Esophagus mucosa (tissue), 1 donor: ENCODE data around the gene OTC. TPM values are rescaled to one million over a fixed set of nuclear protein-coding genes. Genes with fewer than 3 reads are reported as not detected.

Source experiments
- ATAC-seq: fragments of 200-7000 bp; cut with Tn5 transposase; one replicate; pipeline ENCODE4 v1.9.1; 2020
- total RNA-seq: library from RNA; stranded (reverse); gene quantifications from one replicate; pipeline ENCODE4 v1.2.4, GENCODE V29; 2023
- donor health status: DM: yes; HTN: yes; CAD: no.

OTC gene
- total RNA-seq, 1 donor from 2014 or later: not detected

DNA sequence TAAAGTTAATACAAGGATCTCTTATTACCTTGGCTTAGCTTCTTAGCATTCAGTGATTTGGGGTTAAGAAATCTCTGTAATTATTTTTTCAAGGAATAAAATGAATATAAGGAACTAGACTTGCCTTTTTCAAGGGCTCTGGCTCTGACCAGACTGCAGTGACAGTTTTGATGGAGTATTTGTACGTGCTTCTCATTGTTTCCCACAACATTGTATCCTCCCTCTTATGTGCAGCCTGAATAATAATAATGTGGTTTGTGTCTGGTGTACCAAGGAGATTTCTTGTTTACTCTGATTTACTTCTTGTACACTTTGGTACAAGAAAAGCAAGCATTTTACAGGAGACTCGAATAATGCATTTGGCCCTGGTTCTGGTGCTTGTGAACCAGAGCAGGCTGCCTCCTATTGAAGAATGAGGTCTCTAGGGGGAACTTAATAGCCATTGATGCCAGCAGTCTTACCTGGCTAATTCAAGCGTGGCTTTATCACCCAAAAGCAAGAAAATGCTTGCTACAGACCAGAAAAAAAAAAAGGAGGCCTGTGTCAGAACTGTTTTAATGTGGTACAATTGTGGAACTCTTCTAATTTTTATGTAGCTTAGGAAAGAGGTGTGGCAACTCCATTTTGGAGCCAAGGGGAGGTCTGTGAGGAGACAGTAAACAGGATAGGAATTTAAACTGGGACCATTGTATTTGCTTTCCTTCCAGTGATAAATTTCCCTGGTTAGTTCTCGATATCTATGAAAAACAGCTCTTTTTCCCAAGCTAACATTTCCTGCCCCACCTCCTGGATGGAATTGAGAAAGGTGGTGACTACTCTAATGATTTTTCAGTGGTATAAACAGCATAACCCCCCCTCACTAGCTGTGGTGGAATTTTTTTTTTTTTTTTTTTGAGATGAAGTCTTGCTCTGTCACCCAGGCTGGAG is 5.6 kb downstream of the OTC start:
- ATAC-seq: no peak

DNA sequence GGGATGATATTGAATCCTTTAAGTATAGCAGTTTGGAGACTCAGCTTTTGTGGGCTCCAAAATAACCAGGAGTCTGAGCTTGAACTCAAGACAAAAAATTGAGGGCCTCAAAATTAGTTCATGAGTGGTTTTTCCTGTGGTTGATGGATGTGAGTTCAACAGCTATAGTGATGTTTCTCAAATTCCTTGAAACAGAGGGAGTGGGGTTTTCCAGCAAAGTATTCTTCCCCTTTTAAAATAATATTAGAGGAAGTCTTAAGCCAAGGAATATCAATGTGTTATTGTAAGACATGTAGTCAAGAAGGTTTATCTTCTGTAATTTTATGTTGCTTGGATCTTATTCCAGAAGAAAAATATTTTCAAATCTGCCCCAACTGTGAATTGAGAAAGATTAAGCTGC is 10.6 kb downstream of the OTC start:
- ATAC-seq: no peak

DNA sequence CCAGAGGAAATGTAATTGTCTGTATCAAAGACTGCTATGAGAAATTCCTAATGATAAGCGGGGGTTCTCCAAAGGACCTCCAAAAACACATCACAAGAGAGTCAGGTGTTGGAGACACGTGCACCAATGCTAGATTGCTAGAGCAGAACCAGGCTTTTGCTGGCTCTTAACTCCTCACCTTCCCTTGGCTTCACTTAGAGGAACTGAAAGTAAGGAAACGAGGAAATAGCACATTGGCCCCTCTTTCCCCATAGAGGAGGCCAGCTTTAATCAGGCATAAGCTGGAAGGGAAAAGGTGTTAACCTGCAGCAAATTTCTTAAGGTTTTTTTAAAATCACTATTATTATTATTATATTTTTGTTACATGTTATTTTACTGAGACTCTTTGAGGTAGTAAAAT is 13.6 kb downstream of the OTC start:
- ATAC-seq: no peak

DNA sequence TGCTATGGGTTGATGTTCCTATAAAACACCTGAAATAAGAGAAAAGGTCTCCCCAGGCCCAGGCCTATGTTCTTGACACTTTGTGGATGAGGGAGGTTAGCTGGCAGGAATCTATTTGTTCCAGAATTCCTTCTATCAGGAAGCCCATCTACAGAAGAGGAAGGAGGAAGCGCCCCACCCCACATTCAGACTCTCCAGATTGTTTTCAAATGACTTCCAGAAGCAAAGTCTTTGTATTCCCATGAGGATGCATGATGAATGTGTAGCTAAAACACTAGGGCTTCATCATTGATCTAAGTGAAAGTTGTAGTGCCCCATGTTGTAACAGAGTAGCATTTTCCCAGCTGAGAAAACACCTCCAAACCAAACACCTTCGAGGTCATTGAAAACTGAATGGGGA is 16.4 kb downstream of the OTC start:
- no peak for ATAC-seq

DNA sequence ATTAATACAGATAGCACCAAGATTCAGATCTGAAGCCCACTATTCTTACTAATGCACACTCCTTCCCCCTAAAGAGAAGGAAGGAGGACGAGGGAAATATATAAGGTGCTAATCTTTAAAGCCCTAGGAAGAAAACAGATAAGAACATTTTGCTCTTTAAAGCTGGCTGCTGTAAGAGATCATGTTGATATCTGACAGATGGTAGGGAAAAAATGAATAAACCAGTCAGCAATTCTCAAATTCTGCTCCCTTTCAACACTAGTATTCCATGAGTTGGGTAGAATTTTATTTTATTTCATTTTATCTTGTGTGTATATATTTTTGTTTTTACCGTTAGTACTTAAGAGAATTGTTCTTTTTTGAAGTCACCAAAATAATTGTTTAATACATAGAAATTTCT is 19.2 kb downstream of the OTC start:
- no peak for ATAC-seq

DNA sequence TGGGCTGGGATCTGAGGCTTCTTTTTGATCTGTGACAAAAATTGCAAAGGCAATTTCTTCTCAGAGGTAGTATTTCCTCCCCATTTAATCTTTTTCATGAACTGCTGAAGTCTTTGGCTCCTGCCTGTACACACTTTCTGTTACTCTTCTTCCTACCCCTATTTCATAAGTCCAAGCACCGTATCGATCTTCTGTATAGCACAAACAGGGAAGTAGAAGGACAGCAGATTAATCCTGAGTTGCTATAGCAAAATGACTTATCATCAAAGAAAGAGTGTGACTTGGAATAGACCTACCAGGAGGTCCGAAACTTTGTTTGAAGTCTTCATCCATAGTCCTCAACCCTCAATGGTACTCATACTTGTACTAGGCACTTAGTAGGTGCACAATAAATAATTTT is 22.0 kb downstream of the OTC start:
- ATAC-seq: no peak

DNA sequence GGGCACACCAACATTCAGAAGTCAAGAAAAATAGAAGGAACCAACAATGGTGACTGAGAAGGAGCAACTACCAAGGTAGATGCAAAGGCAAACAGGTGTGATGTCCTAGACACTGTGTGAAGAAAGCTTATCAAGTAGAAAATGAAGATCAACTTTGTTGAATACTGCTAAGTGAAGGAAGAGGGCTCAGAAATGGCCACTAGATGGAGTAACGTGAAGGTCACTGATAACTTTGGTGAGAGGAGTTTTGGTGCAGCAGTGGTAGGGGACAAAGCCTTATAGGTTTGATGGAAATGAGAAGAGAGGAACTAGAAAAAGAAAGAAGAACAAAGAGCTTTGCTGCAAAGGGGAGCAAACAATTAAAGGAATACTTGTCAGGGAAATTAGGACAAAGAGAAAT is 23.5 kb downstream of the OTC start:
- ATAC-seq: no peak

DNA sequence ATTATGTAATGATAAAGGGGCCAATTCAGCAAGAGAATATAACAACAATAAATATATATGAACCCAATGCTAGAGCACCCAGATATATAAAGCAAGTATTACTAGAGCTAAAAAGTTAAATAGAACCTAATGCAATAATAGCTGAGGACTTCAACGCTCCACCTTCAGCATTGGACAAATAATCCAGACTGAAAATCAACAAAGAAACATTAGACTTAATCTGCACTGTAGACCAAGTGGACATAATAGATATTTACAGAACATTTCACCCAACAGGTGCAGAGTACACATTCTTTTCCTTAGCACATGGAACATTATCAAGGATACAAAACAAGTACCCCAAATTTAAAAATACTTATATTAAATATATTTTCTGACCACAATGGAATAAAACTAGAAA is 24.3 kb downstream of the OTC start:
- no peak for ATAC-seq

DNA sequence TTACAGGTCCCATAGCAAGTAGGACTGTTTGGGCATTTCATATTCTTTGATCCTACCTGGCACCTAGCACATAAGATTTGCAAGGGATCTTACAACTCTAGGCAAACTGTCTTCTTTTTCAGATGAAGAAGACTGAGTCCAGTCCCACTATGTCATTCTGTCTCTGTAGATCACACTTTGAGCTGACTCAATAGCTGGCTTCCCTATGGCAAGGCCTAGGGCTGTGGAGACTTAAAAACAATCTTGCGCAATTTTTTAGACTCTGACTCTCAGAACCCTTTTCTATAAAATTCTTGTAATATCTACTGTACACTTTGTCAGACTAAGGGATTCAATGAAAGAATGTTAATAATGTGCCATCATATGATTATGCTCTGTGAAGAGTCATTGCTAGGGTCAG is 26.7 kb downstream of the OTC start:
- no peak for ATAC-seq

DNA sequence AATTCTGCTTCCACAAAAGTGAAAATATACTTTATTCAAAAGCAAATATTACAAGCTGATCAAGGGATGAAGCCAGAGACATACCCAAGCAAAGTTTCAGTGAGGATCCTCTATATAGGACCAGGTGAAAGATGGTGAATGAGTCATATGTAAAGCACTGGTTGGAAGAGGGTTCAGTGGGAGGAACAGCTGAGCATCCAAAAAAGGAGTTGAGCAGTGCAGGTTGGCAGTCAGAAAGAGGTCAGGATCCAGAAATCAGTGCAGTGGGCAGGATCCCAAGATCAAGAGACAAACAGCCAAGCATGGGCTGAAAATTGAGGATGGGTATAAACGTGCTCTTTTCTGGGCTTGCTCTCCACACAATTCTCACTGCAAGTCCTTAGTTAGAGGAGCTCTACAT is 30.3 kb downstream of the OTC start:
- no peak for ATAC-seq

DNA sequence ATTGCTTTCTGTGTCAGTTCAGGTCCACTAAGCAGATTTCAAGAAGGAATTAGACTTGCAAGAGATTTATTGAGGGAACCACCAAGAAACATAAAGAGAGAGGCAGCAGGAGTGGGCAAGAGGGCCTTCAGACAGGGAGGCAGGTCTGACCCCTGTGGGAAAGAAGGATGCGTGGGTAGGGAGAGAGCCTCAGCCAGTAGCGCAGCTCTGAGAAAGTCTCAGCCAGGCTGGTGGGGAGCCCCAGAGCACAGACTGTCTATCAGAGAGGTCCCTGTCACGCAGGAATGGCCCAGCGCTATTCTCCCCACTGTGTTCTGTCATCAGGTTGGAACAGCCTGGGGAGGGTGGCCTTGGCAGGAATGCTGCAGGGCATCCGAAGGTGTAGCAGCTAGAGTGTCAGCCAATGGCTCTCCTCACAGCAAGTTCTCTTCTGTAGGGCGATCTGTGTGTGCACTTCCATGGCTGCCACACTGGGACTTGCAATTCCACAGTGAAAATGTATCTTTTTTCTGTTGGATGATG is 48.0 kb downstream of the OTC start:
- ATAC-seq: no peak

DNA sequence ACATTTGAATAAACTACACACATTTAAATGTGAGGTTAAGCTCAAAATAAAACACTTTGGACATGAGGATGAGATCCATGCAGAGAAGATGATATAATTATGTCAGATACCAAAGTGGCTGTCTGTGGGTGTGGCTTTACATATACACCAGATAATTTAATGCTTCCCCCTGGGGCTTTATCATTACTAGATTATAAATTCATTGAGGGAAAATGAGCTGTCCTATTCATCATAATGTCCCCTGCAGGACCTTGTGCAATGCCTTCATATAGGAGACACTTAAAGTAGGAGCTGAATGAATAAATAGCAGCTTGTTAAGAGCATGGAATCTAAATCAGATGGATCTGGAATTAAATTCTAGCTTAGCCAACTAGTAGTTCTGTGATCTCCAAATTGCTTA is 49.7 kb downstream of the OTC start:
- ATAC-seq: no peak

DNA sequence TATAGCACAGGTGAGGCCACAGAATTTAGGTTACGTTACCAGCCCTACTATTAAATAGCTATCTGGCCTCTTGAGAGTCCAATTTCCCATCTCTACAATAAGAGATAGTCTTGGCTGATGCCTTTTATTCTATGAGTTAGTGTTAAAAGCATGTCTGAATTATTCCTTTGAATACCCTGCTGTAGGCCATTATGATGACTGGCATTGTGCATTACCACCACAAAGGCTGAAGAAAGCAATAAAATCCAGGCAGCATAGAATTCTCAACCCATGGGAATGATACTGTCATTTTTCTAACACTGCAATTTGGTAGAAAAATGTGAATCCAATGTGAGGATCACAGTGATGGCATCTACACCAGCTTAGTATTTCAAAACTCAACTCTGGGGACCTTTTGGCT is 51.4 kb downstream of the OTC start:
- no peak for ATAC-seq

DNA sequence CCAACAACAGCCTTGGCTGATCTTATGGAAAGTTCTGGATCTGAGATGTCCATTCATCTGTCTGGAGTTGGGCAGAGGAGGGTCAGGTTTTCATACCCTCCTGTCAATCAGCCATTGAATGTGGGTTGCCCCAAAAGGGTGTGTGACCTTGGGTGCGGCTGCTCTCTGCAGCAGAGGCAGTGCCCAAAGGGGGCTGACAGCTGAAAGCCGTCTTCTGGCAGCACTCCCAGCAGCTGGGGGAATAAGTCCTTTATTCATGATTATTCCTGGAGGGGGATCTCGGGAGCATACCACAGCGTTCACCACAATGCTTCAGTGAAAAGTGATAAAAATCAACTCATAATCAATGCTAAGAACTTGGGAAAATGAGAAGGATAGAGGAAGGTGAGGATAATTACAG is 54.7 kb downstream of the OTC start:
- no peak for ATAC-seq

DNA sequence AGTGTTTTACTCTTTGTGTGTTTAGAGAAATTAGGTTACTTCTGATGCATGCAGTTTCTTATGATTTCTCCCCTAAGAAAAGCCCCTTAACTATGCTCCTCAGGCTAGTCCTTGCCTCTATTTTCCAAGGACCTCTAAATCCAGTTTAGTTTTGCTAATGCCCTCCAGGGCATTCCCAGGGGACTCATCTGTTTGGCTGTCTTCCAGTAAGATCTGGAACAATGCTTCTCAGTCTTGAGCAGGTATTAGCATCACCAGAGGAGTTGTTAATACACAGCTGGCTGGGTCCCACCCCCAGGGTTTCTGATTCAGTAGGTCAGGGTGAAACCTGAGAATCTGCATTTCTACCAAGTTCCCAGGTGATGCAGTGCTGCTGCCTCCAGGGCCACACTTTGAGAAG is 56.9 kb downstream of the OTC start:
- no peak for ATAC-seq

DNA sequence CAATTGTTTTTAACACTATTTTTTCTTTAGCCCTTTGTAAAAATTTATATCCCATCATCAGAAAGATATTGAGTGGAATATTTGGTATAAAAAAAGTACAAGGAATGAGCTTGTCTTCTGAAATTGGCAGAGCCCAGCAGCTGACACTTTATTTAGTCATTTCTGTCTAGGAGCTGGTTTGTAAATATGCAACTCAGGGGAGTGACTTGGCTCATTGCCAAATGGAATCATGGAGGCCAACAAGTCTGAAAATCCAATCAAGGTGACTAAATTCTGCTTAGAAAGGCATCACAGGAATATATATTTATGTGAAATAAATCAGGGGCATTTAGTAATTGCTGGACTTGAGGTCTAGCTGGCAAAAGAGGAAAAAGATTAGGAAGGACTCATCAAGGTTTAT is 74.4 kb downstream of the OTC start:
- ATAC-seq: no peak

DNA sequence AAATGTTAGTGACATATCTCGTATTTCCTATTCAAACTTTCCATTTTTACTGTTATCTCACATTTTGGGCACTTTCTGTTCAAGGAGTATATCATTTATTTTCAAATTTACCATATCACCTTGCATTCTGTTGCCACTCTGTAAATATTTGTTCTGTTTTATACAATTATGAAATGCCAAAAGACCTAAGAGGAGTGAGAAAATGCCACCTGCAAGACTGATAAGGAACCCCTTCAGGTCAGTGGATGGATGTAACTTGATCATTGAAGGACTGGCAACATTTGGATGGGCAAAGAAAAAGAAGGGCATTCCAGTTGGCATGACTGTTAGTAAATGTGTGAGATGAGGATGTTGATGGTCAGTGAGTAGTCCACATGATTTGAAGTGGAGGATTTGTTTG is 79.1 kb downstream of the OTC start:
- ATAC-seq: no peak

DNA sequence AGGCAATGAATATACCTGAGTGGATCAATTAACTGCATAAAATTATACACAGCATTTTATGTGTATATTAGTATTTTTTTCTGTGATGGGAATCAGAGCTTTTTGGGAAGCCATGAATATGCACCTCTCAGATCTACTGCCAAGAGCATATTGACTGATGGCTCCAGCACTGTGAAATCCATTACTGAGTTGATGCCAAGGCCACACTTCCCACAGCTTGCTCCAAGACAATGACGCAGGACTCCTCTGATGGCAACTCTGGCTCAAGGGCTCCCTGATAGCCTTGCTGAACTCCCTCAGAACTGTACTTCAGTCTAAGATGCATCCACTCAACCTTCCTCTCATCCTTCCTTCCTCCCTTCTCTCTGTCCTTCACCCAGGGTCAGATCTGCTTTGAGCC is 82.7 kb downstream of the OTC start:
- ATAC-seq: no peak

DNA sequence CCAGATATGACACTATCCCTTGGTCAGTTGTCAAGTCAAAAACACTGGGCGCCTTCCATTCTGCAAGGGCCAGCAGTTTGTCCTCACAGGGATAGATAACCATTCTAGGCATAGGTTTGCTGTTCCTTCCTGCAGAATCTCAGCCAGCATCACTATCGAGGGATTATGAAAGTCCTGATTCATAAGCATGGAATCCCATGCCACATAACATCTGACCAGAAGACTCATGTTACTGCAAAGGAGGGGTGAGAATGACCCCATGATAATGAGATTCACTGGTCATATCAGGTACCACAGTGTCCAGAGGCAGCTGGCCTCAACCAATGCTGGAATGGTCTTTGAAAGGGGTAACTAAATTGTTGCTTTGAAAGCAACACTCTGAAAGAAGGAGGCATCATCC is 84.7 kb downstream of the OTC start:
- ATAC-seq: no peak

DNA sequence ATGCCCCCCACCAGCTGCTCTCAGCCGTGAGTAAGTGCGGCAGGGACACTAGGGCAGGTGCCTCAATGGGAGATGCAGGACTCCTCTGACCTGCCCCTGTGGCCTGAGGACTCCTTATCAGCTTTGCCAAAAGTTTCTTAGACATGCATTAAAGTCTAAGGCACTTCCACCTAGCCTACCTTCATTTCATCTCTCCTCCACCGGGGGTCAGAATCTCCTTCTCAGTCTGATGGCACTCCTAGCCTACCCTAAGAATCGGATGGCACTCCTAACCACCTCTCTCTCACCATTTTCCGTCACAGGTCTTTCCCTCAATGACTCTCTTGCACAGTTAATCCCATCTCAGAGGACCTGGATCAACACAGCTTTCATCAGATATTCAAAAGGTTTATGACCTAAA is 85.9 kb downstream of the OTC start:
- no peak for ATAC-seq

DNA sequence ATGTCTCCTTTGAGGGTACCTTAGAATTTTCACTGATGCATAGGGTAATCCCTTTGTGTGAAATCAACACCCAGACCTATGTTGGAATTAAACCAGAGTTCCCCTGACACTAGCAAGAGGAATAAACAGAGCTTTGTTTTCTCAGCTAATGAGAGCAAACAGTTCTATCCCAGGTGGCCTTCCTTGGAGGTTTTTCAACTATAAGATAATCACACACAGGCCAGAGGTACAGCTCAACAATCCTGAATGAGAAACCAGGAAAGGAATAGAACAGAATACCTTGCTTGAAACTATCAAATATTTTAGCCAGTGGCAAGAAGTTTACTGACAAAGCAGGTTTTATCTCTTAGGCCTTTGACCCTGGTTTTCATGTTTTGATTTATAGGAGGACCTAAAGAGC is 100.2 kb downstream of the OTC start:
- ATAC-seq: no peak

DNA sequence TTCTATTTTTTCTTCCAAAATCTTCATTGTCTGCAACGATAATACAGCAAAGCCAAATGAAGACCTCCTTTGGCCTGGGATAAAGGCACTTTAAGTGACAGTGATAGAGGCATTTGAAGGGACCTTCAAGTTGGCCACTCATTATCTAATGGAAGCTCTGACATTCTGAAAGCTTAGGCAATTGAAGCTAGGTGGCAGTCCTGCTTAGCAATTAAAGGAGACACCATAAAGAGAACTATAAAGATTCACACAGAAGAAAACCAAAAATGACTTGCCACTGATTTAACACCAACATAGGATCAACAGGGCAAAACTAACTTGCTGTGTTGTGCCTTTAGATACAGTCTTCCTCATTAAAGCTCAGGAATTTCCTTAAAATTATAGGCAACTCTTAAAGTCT is 105.7 kb downstream of the OTC start:
- no peak for ATAC-seq

DNA sequence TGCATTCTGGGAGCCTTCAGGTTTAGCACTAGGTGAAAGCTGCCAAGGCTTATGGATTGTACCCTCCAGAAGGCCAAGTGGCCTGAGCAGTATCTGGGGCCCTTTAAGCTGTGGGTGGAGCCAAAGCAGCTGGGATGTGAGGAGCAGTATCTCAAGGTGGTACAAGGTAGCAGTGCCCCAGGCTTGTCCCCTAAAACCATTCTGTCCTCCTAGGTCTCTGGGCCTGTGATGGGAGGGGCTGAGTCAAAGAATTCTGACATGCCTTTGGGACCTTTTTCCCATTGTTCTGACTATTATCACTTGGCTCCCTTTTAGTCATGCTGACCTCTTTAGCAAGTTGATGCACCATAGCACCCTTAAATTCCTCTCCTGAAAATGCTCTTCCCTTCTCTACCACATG is 109.9 kb downstream of the OTC start:
- no peak for ATAC-seq

DNA sequence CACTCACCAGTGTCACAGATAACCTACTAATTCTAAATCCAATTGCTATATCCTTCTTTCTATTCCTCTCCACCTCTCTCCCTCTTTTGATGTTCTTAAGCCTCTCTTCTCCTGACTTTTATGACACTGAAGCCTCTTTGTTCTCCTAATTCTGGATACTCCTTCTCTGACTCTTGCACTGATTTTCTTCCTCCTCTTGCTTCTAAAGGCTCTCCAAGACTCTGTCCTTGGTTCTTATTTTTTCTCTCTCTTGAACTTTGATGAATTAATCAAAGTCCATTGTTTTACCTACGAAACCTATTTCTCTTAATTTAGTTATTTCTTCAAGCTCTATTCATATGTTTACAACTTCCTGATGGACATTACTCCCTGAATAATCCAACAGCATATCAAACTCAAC is 113.3 kb downstream of the OTC start:
- no peak for ATAC-seq
